H54 (cell line): ENCODE results near the gene SH3BGRL2.

Experiments
- DNase-seq: peaks from one replicate; pipeline ENCODE4 v3.0.0; 2011; ENCODE audit warnings: low spot score, mixed read lengths; ENCODE audit not compliant: insufficient read length
- FAIRE-seq: peaks from 3 replicates; lab custom pipeline; 2011; peaks lifted over from hg19 to GRCh38; lab: Jason Lieb, UNC
- POLR2A ChIP-seq: IDR thresholded peaks from 2 replicates; pipeline ENCODE4 v1.6.1; 2011; ENCODE audit warnings: low read depth, mild to moderate bottlenecking, low read length

Gene SH3BGRL2

DNA sequence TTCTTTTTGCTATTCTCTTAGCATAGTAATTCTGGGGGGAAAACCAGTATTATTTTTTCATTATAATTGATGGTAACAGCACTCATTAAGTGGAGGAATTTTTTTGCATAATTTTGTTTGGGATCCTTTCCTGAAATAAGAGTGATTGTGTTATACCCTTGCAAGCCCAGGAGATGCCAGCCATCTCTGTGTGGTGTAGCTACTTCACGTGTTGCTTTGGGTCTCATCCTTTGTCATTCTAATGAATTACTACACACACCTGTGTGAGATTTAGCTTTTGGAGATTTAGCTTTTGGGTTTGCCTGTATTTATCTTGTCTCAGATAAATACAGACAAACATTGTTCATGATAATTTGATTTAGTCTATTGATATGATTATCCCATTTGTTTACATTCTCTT lies 76.5 kb downstream of the SH3BGRL2 start:
- DNase-seq, result no peak
- FAIRE-seq, result no peak
- no peak for TF ChIP-seq POLR2A

DNA sequence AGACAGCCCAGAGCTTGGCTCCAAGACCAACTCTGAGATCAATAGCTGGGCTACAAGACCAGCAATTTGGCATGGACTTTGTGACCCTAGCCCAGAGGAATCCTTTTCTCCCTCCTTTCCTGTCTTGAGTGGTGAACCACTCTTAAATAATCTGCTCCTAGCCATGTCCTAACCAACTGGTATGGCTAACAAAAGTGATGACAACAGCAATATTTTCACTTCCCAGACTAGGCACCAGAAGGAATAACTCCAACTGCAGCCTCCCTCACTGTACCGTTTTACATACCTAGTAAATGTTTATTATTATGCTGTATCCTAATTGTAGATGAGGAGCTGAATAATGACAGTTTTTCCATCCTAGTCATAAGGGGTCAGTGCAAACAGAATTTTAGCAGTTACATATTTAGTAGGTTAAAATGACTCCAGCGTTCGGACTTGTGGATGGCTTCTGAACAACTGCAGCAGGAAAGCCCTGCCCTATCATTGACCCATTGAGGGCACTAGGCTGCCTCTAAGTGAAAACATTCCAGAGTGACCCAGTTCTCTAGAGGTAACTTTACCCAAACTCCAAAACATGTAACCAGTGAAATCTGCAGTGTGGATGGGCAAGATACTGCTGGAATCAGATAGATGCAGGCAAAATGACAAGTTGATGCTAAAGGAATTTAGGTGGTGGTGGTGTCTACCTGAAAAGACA lies 77.1 kb downstream of the SH3BGRL2 start:
- FAIRE-seq, result no peak
- DNase-seq, result no peak
- no peak for TF ChIP-seq POLR2A

DNA sequence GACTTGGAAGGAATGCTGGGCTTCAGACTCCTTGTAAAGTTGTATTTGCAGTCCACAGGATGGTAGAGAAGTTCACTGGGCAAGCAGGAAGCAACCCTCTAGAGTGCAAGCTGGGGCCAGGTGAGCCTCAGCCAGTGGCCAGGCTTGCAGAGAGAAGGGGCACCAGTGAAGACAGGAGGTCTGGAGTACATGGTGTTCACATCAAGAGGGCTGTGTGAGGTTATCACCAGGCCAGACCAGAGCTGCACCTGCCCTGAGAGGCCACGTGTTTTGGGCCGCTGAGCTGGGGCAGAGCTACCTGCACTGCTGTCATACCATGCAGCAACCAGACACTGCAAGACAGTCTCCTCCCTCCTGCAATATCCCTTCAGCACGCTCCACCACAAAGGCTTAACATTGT lies 79.0 kb downstream of the SH3BGRL2 start:
- FAIRE-seq (no peak), DNase-seq (no peak)
- no peak for TF ChIP-seq POLR2A

DNA sequence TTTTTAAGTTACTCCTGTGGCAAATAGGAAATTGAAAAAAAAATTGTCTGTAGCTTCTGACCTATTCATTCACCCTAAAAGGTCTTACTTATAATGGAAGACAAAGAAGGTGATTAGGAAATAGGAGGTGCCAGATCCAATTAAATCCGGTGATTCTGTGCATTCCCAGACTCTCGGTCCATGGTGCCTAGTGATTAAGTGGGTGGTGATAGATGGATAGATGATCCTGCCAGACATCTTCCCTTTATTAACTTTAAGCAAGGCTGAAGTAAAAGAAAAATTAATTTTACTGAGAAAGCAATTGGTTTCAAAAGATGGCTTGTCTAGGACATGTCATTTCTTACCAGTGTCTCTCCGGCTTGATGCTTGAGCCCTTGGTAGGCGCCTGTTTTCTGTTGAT lies 80.0 kb downstream of the SH3BGRL2 start:
- TF ChIP-seq POLR2A, result no peak
- FAIRE-seq (no peak), DNase-seq (no peak)

DNA sequence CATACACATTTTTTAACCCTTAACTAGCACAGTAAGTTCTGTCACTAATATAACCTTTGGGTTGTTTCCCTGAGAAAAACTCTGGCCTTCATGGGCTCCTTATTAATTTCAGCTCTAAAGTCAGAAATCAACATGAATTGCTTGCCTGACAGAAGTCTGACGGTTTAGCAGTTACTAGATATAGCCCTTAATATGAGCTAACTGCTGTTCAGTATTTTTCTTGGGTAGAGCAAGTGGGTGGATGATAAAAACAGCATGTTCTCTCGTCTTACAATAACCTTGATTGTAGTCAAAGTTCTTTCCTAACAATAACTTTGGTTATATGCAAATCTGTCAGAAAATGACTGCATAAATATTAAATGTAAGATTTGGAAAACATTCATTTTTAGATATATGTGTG lies 81.0 kb downstream of the SH3BGRL2 start:
- no peak for FAIRE-seq
- no peak for TF ChIP-seq POLR2A
- no peak for DNase-seq

DNA sequence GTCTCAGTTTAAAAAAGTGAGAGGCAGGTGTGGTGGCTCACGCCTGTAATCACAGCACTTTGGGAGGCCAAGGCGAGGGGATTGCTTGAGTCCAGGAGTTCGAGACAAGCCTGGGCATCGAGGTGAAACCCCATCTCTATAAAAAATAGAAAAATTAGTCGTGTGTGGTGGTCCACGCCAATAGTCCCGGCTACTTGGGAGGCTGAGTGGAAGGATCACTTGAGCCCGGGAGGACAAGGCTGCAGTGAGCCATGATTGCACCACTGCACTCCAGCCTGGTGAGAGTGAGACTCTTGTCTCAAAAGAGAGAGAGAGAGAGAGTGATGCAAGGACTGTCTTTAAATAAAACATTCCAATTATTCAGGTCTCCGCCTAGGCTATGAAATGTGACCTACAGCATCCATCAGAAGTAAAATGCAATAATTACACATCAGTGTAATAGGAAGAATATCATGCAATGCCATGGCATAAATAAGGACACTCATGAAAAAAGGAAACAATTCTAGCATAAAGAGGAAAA lies 81.5 kb downstream of the SH3BGRL2 start:
- FAIRE-seq (no peak), DNase-seq (no peak)
- TF ChIP-seq POLR2A, result no peak

DNA sequence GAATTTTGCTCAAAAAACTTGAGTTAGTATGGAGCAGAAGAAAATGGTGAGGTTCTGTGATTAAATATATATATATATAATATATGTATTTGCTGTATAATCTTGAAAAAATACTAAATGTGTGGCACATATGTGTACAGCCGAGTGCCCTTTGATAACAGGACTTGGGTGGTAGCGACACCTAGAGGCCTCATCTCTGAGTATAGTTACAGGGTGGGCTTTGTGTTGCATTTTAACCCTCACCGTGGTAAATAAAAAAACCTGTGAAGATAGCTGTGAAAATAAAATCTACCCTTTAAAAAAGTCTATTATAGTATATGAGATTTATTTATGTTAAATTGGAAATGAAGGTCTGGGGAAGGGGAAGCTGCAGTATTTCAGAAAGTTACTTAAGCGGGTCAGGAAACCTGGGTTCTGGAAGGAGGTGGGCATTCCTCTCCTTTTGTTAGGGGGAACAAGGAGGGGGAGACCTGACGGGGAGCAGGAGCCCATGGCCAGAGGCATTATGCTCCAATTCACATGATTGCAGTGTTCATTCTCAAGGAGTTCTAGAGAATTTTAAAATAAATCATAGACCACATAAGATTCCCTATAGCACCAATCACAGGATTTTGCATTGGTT lies 82.7 kb downstream of the SH3BGRL2 start:
- no peak for FAIRE-seq
- no peak for DNase-seq
- no peak for TF ChIP-seq POLR2A

DNA sequence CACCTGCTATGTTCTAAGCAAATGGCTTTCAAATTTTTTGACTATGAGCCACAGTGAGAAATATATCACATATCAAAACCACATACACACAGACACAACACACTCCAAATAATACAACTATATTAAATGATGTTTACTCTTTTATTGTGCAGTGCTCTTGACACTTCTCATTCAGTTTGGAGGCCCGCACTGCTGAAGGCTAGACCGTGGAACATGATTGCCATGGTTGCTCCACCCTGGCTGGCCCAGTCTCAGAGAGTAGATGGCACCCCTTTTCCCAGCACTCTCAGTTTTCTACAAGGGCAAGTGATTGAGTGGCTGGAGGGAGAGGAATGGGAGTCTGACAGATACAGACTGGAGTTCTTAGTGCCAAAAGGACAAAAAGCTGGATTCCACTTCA lies 86.9 kb downstream of the SH3BGRL2 start:
- FAIRE-seq, result no peak
- DNase-seq, result no peak

DNA sequence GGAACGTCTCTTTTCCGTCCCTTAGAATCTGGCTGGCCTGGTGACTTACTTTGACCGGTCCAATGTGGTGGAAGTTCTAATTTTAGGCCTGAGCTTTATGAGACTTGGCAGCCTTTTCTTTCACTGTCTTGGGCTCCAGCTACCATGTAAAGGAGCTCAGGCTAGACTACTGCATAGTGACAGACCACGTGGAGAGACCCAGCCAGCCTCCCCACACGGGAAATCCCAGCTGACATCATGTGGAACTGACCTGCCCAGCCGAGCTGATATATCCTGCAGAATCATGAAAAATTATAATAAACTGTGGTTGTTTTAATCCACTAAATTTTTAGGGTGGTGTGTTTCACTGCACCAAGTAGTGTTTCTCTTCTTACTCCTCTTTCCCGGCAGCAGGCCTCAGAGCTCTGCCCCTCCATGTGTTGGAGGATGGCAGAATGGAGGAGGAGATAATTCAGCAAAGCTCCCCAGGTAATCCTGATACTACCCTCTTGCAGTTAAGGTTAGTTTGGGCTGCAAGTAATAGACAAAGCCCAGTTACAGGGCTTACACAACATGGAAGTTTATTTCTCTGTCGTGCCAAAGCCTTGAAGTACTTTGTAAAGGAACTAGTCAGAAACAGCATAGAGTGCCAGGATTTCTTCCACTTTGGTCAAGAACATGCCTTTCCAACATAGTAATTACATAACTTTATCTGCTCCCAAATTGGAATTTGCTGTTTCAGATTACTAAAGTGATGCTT lies 87.5 kb downstream of the SH3BGRL2 start:
- FAIRE-seq (no peak), DNase-seq (no peak)
- TF ChIP-seq POLR2A, result no peak

More for the DNA sequence above, 86.9 kb downstream of the SH3BGRL2 start:
- no peak for TF ChIP-seq POLR2A

DNA sequence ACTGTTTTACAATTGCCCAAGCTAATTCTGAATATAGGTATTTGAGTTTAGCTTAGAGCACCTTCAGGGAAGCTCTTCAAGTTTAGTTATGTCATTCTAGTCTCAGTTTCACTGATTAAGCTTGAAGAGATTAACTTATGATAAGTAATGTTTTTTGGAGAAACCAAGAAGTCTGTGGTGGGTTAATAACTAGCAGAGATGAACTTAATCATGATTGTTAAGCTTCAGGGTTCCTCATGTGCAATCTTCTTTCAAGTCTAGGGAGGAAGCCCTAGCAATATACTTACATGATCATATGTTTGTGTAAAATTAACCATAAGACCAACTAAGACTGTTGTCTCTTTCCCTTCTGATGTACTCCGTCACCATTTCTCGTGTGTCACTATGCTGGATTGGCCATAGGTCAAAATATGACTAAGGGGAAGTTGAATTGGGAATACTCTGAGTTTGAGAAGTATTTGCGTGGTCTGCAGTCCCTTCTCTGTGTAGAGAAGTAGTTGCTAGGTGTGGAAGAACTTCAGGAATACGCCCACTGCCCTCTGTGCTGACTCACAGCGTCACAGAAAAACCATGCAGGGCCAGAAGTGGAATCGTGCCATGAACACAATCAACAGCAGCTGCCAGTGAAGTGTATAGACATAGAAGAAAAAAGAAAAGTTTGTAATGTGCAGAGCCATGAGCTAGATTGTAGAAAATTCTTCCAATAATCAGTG lies 88.3 kb downstream of the SH3BGRL2 start:
- FAIRE-seq (no peak), DNase-seq (no peak)
- no peak for TF ChIP-seq POLR2A

DNA sequence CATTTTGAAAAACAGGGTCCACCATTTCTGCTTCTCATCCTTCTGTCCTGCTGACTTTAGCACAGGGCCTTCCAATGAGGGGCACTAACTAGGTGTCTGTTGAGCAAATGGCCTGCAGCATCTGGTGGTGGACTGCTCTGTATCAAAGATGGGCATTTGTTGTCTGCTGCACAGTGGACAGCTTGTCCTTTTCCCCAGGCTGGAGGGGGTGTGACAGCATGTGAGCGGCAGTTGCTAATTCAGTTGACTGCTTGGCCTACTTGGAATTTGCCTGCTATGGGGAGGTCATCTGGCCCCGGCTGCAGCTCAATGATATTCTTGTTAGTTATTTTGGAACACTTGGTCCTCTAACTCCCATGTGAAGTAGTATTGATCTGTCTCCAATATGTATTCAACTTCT lies 93.7 kb downstream of the SH3BGRL2 start:
- FAIRE-seq (no peak), DNase-seq (no peak)
- TF ChIP-seq POLR2A, result no peak

DNA sequence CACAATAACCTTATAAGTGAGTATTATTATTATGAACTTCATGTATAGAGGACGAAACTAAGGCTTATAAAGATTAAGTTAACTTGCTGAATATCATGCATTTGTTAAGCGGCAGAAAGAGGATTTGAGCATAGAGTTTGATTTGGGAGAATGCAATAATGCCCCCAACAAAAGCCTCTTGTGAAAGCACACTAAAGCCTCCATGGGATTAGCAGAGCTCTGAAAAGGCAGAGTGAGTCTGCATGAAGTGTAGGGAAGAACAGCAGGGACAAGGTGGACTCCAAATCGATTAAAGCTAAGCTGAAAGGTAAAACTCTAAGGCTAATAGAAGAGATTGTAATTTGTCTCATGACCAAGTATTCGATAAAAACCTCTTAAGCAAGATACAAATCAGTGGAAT lies 100.3 kb downstream of the SH3BGRL2 start:
- FAIRE-seq, result no peak
- no peak for TF ChIP-seq POLR2A
- no peak for DNase-seq

DNA sequence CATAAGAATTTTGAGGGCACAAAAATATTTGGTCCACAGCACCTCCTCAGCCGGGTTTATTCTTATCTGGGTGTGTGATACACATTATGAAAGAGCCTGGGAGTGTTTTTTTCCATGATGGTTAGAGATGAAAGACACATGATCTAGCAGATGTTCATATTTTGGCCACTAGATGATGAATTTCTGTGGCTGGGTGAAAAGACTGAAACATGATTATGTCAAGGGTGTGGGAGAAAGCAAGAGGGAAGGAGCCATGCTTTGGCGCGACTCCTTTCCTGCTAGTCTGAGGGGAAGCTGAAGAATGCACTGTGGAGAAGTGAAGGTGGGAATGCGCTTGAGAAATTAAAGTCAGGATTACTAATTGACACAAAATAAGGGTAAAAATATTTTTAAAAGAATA lies 102.3 kb downstream of the SH3BGRL2 start:
- FAIRE-seq, result no peak
- no peak for TF ChIP-seq POLR2A
- no peak for DNase-seq

DNA sequence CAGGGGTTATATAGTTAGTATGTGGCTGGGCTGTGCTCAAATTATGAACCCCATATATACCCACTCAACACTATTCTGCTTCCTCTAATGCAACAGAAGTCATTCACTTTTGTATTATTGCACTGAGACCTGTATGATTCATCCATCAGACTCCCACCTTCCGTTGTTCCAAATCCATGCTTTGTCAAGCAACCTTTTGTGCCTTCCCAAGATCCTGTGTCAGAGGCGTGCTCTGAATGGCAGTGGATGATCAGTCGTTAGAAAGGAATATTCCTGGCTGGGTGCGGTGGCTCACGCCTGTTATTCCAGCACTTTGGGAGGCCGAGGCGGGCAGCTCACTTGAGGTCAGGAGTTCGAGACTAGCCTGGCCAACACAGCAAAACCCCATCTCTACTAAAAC lies 103.2 kb downstream of the SH3BGRL2 start:
- DNase-seq (no peak), FAIRE-seq (no peak)
- TF ChIP-seq POLR2A, result no peak
